ENCODE results near the gene SLC4A2. TPM values are rescaled to one million over a fixed set of nuclear protein-coding genes. Genes with fewer than 3 reads are reported as not detected.

The SLC4A2 gene
- total RNA-seq, 1 donor from 2014 or later, result 178 TPM

DNA sequence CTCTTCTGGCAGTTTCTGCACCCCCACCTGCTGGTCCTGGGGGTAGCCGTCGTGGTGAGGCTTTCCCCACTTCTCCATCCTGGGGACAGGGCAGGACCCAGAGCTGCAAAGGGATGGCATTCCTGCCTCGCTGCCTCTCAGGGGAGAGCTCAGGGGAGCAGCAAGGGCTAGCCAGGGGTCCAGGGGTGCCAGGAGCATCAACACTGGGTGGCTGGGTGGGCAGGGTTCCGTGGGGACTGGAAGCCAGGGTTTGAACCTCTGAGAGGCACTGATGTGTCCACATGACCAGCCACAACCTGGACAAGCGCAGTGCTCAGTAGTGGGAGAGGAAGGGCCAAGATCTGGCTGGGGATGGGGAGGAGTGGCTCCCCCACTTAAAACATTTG, 25.5 kb upstream of the SLC4A2 start:
- intact Hi-C loops (cut with DNase I), result loop anchor here (10.0 kb wide), 1 partner anchor 81 kb away; no protein-coding TSS in a partner anchor
- DNase-seq (no peak), ATAC-seq (no peak)
- Histone ChIP-seq H3K4me3 (no peak overlapping the region), H3K9me3 (no peaks in the 10 kb centered on the region), H3K27ac (no peak overlapping the region), H3K4me1 (peaks cover 14% of the 10 kb centered on the region), H3K36me3 (peaks cover 29% of the 10 kb centered on the region), H3K27me3 (no peaks in the 10 kb centered on the region)
- TF ChIP-seq, protein P1, sequence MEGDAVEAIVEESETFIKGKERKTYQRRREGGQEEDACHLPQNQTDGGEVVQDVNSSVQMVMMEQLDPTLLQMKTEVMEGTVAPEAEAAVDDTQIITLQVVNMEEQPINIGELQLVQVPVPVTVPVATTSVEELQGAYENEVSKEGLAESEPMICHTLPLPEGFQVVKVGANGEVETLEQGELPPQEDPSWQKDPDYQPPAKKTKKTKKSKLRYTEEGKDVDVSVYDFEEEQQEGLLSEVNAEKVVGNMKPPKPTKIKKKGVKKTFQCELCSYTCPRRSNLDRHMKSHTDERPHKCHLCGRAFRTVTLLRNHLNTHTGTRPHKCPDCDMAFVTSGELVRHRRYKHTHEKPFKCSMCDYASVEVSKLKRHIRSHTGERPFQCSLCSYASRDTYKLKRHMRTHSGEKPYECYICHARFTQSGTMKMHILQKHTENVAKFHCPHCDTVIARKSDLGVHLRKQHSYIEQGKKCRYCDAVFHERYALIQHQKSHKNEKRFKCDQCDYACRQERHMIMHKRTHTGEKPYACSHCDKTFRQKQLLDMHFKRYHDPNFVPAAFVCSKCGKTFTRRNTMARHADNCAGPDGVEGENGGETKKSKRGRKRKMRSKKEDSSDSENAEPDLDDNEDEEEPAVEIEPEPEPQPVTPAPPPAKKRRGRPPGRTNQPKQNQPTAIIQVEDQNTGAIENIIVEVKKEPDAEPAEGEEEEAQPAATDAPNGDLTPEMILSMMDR (IDR thresholded peaks at IDR 0.05), result no peak

GRCh38 chr7:151034312-151035025, 24.9 kb upstream of the SLC4A2 start:
- no peak overlapping the region for H3K4me3 ChIP-seq
- peaks cover 15% of the 10 kb centered on the region for H3K4me1 ChIP-seq
- H3K9me3 ChIP-seq, result no peaks in the 10 kb centered on the region
- H3K27me3 ChIP-seq, result no peaks in the 10 kb centered on the region
- H3K27ac ChIP-seq, result no peak overlapping the region
- TF ChIP-seq, protein P1 (IDR thresholded peaks at IDR 0.05), result no peak
- H3K36me3 ChIP-seq, result peaks cover 29% of the 10 kb centered on the region
- intact Hi-C loops (cut with DNase I), result loop anchor here (10.0 kb wide), 1 partner anchor 80 kb away; no protein-coding TSS in a partner anchor
- no peak for ATAC-seq
- no peak for DNase-seq

GRCh38 chr7:151035026-151035717, 24.2 kb upstream of the SLC4A2 start:
- intact Hi-C loops (cut with DNase I), result loop anchor here (10.0 kb wide), 1 partner anchor 80 kb away; no protein-coding TSS in a partner anchor
- H3K9me3 ChIP-seq, result no peaks in the 10 kb centered on the region
- ATAC-seq (peak; percentile 6), DNase-seq (no peak)
- H3K4me3 ChIP-seq, result no peak overlapping the region
- no peak overlapping the region for H3K27ac ChIP-seq
- peaks cover 29% of the 10 kb centered on the region for H3K36me3 ChIP-seq
- peaks cover 12% of the 10 kb centered on the region for H3K4me1 ChIP-seq
- TF ChIP-seq, protein P1 (IDR thresholded peaks at IDR 0.05), result no peak
- no peaks in the 10 kb centered on the region for H3K27me3 ChIP-seq

DNA sequence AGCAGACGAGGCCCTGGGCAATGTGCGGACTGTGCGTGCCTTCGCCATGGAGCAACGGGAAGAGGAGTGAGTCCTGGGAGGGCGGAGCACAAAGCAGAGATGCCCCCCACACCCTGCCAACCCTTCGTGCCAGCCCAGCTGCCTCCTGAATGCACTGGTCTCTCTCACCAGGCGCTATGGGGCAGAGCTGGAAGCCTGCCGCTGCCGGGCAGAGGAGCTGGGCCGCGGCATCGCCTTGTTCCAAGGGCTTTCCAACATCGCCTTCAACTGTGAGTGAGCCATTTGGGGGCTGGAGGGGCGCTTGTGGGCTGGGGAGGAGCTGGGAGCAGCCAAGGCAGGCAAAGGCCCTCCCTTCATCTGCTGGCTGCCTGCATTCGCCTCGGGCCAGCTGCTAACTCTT, 23.5 kb upstream of the SLC4A2 start:
- Histone ChIP-seq H3K36me3 (peaks cover 29% of the 10 kb centered on the region), H3K4me3 (no peak overlapping the region), H3K27me3 (no peaks in the 10 kb centered on the region), H3K9me3 (no peaks in the 10 kb centered on the region), H3K4me1 (peaks cover 11% of the 10 kb centered on the region), H3K27ac (no peak overlapping the region)
- ATAC-seq (no peak), DNase-seq (no peak)
- TF ChIP-seq, protein P1 (IDR thresholded peaks at IDR 0.05), result no peak
- intact Hi-C loops (cut with DNase I), result loop anchor here (10.0 kb wide), 1 partner anchor 79 kb away; no protein-coding TSS in a partner anchor

GRCh38 chr7:151038951-151039849, 20.2 kb upstream of the SLC4A2 start:
- intact Hi-C loops (cut with DNase I), result loop anchor here (10.0 kb wide), 1 partner anchor 76 kb away; no protein-coding TSS in a partner anchor
- Histone ChIP-seq H3K4me3 (no peak overlapping the region), H3K36me3 (peaks cover 41% of the 10 kb centered on the region), H3K27me3 (no peaks in the 10 kb centered on the region), H3K9me3 (no peaks in the 10 kb centered on the region), H3K27ac (peak overlapping the region; percentile 30), H3K4me1 (peaks cover 11% of the 10 kb centered on the region)
- TF ChIP-seq, protein P1 (IDR thresholded peaks at IDR 0.05), result no peak
- ATAC-seq, result peak; percentile 77
- peak; percentile 86 for DNase-seq
